NCI-H2196 (cell line): ENCODE data around the gene MICAL3.

Experiments
- DNase-seq: peaks from one replicate; lab custom pipeline; 2025; ENCODE audit not compliant: unreplicated experiment; lab: John Stamatoyannopoulos, UW

Gene MICAL3

GRCh38 chr22:17977371-17977770 is 47.0 kb downstream of the MICAL3 start:
- no peak for DNase-seq

- DNase-seq, result no peak
These were observed 48.2 kb downstream of the MICAL3 start for GRCh38 chr22:17976121-17976520.

- no peak for DNase-seq
These were observed 49.5 kb downstream of the MICAL3 start for GRCh38 chr22:17974703-17975372.

DNA sequence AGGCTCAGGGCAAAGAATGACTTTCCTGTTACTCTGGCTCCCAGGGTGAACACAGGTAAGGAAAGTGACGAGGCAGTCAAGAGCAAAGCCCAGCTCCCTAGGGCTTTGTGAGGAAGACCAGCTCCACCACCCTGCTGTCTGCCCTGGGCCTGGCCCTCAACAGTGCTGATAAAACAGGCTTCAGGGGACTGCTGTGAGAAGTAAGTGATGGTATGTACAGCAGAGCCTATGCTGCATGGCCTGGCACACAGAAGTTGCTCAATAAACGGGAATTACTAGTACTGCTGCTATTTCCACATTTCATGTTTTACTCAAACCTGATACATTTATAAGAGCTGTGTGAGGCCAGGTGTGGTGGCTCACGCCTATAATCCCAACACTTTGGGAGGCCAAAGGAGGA is 50.3 kb downstream of the MICAL3 start:
- no peak for DNase-seq

GRCh38 chr22:17973217-17973616 is 51.1 kb downstream of the MICAL3 start:
- no peak for DNase-seq

GRCh38 chr22:17972385-17973191 is 51.8 kb downstream of the MICAL3 start:
- DNase-seq, result no peak

DNA sequence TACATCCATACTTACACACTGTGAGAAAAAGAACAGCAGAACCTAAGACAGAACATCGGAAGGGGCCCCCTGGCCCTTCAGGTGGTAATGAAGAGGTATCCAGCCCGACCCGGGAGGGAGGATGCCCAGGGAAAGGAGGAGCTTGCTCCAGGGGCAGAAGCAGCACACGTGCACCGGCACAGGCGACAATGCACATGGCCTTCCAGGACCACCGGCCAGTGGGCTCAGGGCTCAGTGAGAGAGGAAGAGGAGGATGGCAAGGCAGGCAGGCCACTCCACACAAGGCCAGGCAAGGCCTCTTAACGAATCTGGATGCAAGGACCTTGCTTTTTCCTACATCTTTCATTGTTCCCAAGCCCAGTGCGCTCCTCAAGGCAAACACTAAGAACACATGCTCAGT is 52.6 kb downstream of the MICAL3 start:
- DNase-seq, result no peak

DNA sequence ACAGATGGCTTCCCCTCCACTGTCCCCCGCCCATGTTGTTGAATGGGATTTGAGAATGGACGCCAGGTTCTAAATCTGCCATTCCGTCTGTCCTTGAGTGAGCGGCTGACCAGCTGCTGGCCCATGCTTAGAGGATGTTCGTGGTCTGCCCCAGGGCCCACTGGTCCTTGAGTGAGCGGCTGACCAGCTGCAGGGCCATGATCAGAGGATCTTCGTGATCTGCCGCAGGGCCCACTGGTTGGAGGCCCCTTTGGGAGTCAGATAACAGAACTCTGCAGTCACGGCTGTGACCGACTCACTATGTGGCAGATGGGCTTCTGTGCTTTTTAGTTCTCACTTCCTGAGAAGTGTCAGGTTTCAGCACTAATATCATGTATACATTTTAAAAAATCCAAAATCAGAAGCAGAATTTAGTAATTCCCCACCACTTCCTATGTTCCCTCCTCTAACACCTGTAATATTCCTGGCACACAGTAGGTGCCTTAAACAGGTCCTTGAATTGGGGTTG is 54.1 kb downstream of the MICAL3 start:
- no peak for DNase-seq

- DNase-seq, result no peak
These were observed 54.7 kb downstream of the MICAL3 start for GRCh38 chr22:17969701-17970113.

- no peak for DNase-seq
These were observed 56.2 kb downstream of the MICAL3 start for GRCh38 chr22:17968126-17968525.

DNA sequence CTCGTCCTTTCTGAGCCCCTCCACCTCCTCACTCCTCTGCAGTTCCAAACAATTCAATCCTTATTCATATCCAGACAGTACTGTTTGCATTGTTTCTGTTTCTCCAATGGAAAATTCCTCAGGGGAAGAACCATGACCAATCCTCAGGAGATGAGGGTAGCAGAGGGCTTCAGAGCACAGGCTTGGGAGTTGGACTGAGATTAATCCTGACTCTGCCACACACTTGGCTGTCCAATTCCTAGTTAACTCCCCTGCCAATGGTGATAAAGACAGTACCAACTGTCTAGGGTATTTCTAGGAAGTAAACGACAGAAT is 58.0 kb downstream of the MICAL3 start:
- no peak for DNase-seq

- DNase-seq, result no peak
These were observed 58.6 kb downstream of the MICAL3 start for GRCh38 chr22:17965538-17966402.

DNA sequence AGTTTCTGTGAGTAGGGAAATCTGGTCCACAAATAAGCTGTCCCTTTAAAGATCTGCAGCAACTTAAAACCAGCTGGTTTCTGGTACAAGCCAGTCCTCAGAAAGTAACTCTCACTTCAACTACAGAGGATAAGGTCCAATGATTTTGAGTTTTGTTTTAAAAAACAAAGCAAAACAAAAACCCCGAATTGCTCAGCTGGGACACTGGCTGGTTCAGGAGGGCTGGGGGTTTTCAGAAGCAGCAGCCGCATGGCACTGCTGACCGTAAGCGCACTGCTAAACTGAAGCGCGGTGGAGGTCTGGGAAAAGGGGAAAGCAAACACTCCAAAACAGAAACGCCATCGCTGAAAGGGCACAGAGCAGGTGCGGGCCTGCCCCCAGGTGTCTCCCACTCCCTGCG is 59.7 kb downstream of the MICAL3 start:
- no peak for DNase-seq

DNA sequence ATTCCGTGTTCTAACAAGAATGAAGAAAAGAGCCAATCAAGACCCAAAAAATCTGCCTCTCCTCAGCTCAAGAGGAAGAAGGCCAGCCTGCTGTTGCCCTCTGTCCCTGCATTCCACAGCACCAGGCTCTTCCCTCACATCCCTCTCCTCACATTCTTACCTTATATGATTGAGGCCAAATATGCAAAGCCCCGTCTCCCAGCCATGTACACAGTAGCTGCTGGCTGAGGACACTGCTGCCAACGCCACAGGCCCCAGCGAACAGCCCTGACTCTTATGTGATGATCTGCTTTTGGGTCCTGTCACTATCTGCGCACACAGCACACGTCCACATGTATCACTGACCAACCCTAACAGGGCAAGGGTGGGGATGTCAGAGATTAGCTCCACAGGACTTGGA is 60.2 kb downstream of the MICAL3 start:
- no peak for DNase-seq

GRCh38 chr22:17963015-17963414 is 61.3 kb downstream of the MICAL3 start:
- DNase-seq, result no peak

- no peak for DNase-seq
These were observed 62.2 kb downstream of the MICAL3 start for GRCh38 chr22:17962168-17962567.

GRCh38 chr22:17961446-17961729 is 63.0 kb downstream of the MICAL3 start:
- no peak for DNase-seq

DNA sequence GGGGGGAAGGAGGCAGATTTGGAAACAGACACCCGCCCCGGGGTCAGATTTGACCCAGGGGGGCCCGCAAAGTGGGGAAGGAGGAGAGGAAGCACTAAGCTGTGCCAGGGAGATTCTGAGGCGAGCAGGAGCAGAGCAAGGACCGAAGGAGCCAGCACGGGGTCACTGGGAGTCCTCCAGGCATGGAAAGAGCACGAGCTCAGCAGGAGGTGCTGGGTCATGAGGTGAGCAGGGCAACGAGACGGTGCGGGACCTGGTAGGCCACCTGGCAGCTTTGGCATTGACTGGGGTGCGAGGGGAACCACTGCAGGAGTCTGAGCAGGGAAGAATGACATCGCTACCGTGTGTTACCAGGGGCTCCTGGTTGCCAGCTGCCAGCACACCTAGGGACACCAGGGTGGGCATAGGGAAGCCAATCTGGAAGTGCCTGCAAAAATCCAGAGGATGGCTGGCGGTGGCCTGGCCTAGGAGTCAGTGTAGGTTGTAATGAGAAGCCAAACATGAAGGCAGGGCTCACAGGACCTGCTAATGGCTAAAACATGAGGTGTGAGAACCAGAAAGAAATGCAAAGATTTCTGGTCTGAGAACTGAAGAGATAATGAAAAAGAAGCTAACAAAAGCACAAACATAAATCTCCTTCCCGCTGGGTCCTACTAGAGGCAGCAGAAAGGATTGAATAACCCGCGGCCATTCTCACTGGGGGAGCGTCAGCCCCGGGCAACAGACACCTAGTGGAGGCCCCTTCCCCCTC is 63.5 kb downstream of the MICAL3 start:
- DNase-seq, result no peak

- no peak for DNase-seq
These were observed 64.3 kb downstream of the MICAL3 start for GRCh38 chr22:17960011-17960410.

DNA sequence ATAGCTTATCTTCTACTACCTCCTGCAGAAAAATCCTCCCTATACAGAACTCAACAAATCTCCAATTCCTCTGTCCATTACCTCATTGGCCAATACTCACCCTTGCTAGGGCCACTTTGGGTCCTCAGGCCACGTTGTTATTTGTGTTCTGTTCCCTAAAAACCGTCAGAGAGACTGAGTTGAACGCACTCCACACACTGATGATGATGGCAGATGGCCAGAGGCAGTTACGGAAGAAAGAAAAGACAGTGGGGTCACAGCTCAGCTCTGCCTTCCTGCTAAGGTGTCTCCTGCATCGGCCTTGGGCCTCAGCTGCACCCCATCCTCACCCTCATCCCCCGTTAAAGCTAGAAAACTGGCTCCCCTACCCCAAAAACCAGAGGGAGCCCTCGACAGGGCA is 66.2 kb downstream of the MICAL3 start:
- no peak for DNase-seq

DNA sequence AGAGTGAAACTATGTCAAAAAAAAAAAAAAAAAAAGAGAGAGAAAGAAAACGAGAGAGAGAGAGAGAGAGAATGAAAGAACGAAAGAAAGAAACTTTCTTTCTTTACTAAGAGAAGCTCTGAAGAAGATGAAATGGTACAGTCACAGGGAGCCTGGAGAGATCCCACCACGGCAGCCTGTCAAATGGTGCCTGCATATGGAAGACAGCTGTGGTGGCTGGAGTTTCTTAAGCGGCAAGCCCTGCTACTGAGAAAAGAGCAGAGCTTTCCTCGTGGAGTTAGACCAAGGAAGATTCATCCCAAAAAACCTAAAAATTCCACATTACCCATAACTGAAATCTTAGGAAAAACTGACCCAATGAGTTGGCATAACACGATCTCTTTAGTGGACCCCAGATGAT is 66.7 kb downstream of the MICAL3 start:
- no peak for DNase-seq
